ENCODE data around the gene DAGLA. TPM values are rescaled to one million over a fixed set of nuclear protein-coding genes. Genes with fewer than 3 reads are reported as not detected.

DAGLA gene
- total RNA-seq, 2 experiments from 2014 or later: 0.05 TPM; not detected in 1

DNA sequence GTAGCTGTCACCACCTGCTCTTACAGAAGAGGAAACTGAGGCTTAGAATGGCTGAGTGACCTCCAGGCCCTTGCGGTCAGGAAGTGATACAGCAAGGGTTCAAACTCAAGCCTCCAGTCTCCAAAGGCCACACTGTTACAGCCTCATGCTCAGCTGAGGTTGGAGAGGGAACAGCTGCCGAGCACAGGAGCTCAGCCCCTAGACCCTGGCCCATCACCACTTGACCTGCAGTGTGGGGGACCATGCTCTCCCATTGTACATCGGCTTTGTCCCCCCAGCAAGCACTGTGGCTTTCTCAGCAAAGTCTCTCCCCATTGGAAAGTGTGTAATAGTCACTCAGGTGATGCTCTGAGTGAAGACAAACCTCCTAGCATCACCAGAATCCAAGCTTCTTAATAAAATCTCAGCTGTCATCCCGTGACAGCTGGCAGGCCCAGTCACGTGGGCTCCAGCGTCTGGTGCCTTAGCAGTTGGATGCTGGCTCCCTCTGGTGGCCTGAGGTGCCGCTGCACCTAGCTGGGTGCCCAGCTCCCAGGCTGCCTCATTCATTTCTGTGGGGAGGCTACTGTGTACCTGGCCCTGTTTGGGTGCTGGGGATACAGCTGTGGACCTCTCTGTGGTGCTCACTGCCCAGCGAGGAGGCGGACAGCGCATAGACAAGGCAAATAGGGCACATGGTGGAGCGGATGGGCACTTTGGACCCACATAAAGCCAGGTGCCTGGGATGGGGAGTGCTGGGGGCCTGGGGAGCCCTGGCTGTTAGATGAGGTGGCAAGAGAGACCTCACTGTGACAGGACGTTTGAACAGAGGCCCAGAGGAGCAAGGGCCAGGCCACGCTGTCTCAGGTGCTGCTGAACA is 53.2 kb downstream of the DAGLA start:
- no peaks in the 10 kb centered on the region for H3K9me3 Mint-ChIP-seq
- no peaks in the 10 kb centered on the region for H3K36me3 Mint-ChIP-seq (ENCODE audit: low read depth)
- TF ChIP-seq CTCF (IDR thresholded peaks at IDR 0.05): peak; percentile 92
- no peaks in the 10 kb centered on the region for H3K27me3 Mint-ChIP-seq
- ChIA-PET CTCF (interaction anchor here (0.5 to 2.8 kb wide), 50 partner anchors 9 to 1039 kb away, joined by 3 to 67 read pairs (median 5); partner anchors contain the start of gene DAGLA), POLR2A (interaction anchor here (1.0 to 1.2 kb wide), 2 partner anchors 12 to 59 kb away, joined by 3 read pairs; partner anchors contain the start of genes FEN1 and TMEM258)
- H3K4me1 Mint-ChIP-seq (ENCODE audit: low read depth): peaks cover 5% of the 10 kb centered on the region
- H3K4me3 Mint-ChIP-seq: no peak overlapping the region
- intact Hi-C loops (cut with micrococcal nuclease): no loop called here
- no peak overlapping the region for H3K27ac Mint-ChIP-seq
- DNase-seq (peak; percentile 90), ATAC-seq (peak; percentile 97)

DNA sequence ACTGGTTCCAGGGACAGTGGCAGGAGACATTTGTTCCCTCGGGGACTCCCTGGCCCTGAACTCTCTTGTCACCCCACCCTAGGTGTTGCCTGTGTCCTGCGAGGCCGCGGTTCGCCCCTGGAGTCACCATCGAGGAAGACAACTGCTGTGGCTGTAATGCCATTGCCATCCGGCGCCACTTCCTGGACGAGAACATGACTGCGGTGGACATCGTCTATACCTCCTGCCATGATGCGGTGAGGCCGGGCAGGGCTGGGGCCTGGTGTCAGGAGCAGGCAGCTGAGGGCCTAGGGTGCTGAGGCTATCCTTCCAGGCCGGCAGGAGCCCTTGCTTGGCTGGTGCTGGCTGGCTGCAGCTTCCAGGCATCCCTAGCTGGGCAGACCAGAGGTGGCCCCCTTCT is 54.6 kb downstream of the DAGLA start:
- no peaks in the 10 kb centered on the region for H3K9me3 Mint-ChIP-seq
- H3K4me1 Mint-ChIP-seq (ENCODE audit: low read depth): peaks cover 1% of the 10 kb centered on the region
- ATAC-seq (no peak), DNase-seq (no peak)
- intact Hi-C loops (cut with micrococcal nuclease): no loop called here
- ChIA-PET CTCF (interaction anchor here (1.3 to 2.5 kb wide), 8 partner anchors 9 to 203 kb away, joined by 4 to 67 read pairs (median 14); partner anchors contain the start of gene DAGLA), POLR2A (no interaction called here)
- no peak overlapping the region for H3K27ac Mint-ChIP-seq
- no peak for TF ChIP-seq CTCF (IDR thresholded peaks at IDR 0.05)
- H3K36me3 Mint-ChIP-seq (ENCODE audit: low read depth): no peaks in the 10 kb centered on the region
- no peaks in the 10 kb centered on the region for H3K27me3 Mint-ChIP-seq
- H3K4me3 Mint-ChIP-seq: no peak overlapping the region

DNA sequence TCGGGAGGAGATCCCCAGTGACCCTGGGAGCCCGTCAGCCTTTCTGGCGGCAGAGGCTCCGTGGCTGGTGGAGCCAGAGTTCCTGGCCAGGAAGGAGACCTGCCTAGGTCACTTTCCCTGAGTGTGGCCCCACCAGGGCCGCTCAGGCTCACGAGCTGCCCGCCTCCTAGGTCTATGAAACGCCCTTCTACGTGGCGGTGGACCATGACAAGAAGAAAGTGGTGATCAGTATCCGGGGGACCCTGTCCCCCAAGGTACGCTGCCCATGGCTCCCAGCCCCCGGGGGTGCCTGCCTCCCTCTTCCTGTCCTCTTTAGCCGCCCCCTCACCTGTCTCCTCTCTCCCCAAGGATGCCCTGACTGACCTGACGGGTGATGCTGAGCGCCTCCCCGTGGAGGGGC is 55.2 kb downstream of the DAGLA start:
- H3K36me3 Mint-ChIP-seq (ENCODE audit: low read depth): no peaks in the 10 kb centered on the region
- H3K27me3 Mint-ChIP-seq: no peaks in the 10 kb centered on the region
- intact Hi-C loops (cut with micrococcal nuclease): no loop called here
- ChIA-PET CTCF (interaction anchor here (1.3 kb wide), 1 partner anchor 56 kb away, joined by 4 read pairs; no protein-coding TSS in a partner anchor), POLR2A (no interaction called here)
- TF ChIP-seq CTCF (IDR thresholded peaks at IDR 0.05): no peak
- no peak overlapping the region for H3K4me3 Mint-ChIP-seq
- DNase-seq (no peak), ATAC-seq (no peak)
- peaks cover 1% of the 10 kb centered on the region for H3K4me1 Mint-ChIP-seq (ENCODE audit: low read depth)
- no peaks in the 10 kb centered on the region for H3K9me3 Mint-ChIP-seq
- H3K27ac Mint-ChIP-seq: no peak overlapping the region

DNA sequence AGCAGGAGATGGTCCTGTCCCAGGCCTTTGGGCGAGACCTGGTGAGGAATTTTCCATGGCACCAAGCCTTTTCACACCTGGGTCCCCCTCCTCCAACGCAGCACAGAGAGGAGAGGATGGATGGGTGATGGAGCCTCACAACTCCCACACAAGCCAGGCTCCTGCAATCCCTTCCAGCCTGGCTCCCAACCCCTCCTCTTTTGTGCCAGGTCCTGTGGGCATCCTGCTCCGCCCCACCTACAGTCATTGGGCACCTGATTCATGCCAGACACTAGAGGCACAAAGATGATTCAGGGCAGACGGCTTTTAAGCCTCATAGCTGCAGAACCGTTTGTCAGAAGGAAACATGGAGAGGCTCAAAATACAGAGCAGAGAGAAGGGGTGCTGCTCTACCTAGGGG is 56.1 kb downstream of the DAGLA start:
- Mint-ChIP-seq H3K4me3 (no peak overlapping the region), H3K9me3 (no peaks in the 10 kb centered on the region), H3K27me3 (no peaks in the 10 kb centered on the region), H3K36me3 (ENCODE audit: low read depth) (no peaks in the 10 kb centered on the region), H3K27ac (no peak overlapping the region), H3K4me1 (ENCODE audit: low read depth) (peaks cover 1% of the 10 kb centered on the region)
- ChIA-PET POLR2A (interaction anchor here (1.0 kb wide), 1 partner anchor 21 kb away, joined by 3 read pairs; no protein-coding TSS in a partner anchor), CTCF (no interaction called here)
- intact Hi-C loops (cut with micrococcal nuclease): no loop called here
- DNase-seq (no peak), ATAC-seq (no peak)
- TF ChIP-seq CTCF (IDR thresholded peaks at IDR 0.05): no peak

- POLR2A ChIA-PET: interaction anchor here (1.0 kb wide), 1 partner anchor 22 kb away, joined by 3 read pairs; no protein-coding TSS in a partner anchor
- peaks cover 1% of the 10 kb centered on the region for H3K4me1 Mint-ChIP-seq (ENCODE audit: low read depth)
- H3K36me3 Mint-ChIP-seq (ENCODE audit: low read depth): no peaks in the 10 kb centered on the region
- ATAC-seq (no peak), DNase-seq (no peak)
- no peaks in the 10 kb centered on the region for H3K27me3 Mint-ChIP-seq
- no peak for TF ChIP-seq CTCF (IDR thresholded peaks at IDR 0.05)
- H3K27ac Mint-ChIP-seq: no peak overlapping the region
- H3K9me3 Mint-ChIP-seq: no peaks in the 10 kb centered on the region
- H3K4me3 Mint-ChIP-seq: no peak overlapping the region
- CTCF ChIA-PET: no interaction called here
- intact Hi-C loops (cut with micrococcal nuclease): no loop called here
These were observed 56.9 kb downstream of the DAGLA start for GRCh38 chr11:61737131-61737530.

Measured in activated CD8-positive, alpha-beta T cell treated with anti-CD3 and anti-CD28 coated beads for 36 hours (primary cell).